Subcutaneous abdominal adipose tissue (tissue), 5 donors: ENCODE data around the gene ZNF467.

Experiments used
- H3K27ac ChIP-seq: one replicate; pipeline ENCODE4 v1.7.0; 2013; ENCODE audit warnings: low read depth, mild to moderate bottlenecking, inconsistent platforms, low read length, moderate library complexity
- H3K27me3 ChIP-seq, 5 donors: one replicate each; pipeline ENCODE4 v1.7.0; 2013; ENCODE audit warnings: low read length in 5 of 5, inconsistent platforms in 1 of 5; ENCODE audit not compliant: control insufficient read depth in 5 of 5, insufficient read depth in 4 of 5
- H3K36me3 ChIP-seq, 5 donors: one replicate each; pipeline ENCODE4 v1.7.0; 2013; ENCODE audit warnings: low read length in 5 of 5; ENCODE audit not compliant: control insufficient read depth in 5 of 5, insufficient read depth in 5 of 5
- H3K4me1 ChIP-seq, 5 donors: one replicate each; pipeline ENCODE4 v1.7.0; 2013; ENCODE audit warnings: low read length in 5 of 5, mild to moderate bottlenecking in 3 of 5, moderate library complexity in 1 of 5; ENCODE audit not compliant: control insufficient read depth in 5 of 5, insufficient read depth in 5 of 5
- H3K4me3 ChIP-seq, 5 donors: one replicate each; pipeline ENCODE4 v1.7.0; 2013; ENCODE audit warnings: low read length in 5 of 5, low read depth in 1 of 5
- H3K9ac ChIP-seq, 5 donors: one replicate each; pipeline ENCODE4 v1.7.0; 2013; ENCODE audit warnings: low read length in 5 of 5, mild to moderate bottlenecking in 4 of 5, moderate library complexity in 3 of 5
- H3K9me3 ChIP-seq, 5 donors: one replicate each; pipeline ENCODE4 v1.7.0; 2013; ENCODE audit warnings: low read length in 5 of 5; ENCODE audit not compliant: control insufficient read depth in 5 of 5
- donor health status: healthy.
- donor health status: healthy.
- donor health status: healthy.
- donor health status: healthy.
- donor health status: healthy.

The ZNF467 gene

DNA sequence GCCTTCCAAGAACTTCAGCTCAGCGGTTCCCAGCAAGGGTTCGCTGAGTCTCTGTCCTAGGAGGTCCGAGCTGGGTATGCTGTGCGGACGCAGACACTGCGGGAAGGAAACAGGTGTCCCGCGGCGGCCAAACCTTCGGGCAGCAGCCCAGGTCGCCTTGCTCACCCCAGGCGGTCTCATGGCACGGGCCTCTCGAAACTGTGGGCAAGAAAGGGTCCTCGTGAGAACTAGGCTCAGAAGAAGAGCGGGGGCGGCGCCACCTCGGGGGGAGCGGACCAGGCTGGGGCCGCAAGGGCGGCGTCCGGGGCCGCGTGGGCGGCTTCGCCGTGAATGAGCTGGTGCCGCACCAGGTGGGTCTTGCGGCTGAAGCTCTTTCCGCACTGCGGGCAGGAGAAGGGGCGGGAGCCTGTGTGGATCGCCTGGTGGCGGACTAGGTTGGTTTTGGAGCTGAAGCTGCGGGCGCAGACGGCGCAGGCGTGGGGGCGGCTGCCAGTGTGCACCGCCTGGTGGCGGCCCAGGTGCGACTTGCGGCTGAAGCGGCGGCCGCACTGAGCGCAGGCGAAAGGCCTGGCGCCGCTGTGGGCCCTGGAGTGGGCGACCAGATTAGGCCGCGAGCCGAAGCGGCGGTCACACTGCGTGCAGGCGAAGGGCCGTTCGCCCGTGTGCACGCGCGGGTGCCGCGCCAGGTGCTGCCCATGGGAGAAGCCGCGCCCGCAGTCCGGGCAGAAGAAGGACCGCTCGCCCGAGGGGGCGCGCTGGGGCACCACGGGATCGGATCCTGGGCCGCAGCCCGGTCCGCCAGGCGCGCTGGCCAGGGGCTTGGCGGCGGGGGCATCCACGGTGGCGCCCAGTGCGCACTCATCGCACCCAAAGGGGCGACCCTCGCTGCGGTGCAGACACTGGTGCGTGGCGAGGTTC, 8.6 kb downstream of the ZNF467 start:
- Histone ChIP-seq H3K27me3 (peaks cover 0 to 18% (median 5%) of the 10 kb centered on the region in 5 donors), H3K36me3 (peaks cover 0 to 37% (median 11%) of the 10 kb centered on the region in 5 donors), H3K27ac (no peak overlapping the region), H3K9me3 (no peaks in the 10 kb centered on the region), H3K4me3 (no peak overlapping the region), H3K4me1 (no peaks in the 10 kb centered on the region), H3K9ac (no peak overlapping the region)

DNA sequence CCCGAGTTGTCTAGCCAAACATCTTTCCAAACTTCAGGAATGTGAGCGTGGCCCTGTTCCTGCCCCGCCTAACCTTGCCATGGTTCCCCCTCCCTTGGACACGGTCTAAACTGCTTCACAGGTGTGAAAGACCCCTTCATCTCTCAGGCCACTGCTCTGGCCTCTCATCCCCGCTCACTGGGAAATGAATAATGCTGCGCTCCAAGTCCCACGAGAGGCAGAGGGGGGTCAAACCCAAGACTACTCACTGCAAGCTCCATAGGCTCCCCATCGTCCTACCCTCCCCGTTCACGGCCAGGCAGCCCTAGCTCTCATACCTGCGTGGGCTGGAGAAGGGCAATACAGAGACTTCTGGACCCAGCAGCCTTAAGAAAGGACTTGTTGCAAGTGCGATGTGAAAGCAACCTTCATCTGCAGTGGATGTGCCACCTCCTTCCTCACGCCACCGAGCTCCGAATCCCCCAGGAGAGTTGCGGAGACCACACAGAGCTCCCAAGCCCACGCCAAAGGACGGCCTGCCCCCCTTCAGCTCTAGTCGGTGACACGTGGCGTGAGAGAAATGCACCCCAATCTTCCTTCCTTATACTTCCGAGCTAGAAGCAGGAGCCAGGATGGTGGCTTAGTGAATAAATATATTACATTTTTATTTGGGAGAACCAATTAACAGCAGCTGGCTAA, 9.7 kb downstream of the ZNF467 start:
- Histone ChIP-seq H3K9me3 (no peaks in the 10 kb centered on the region), H3K4me1 (no peaks in the 10 kb centered on the region), H3K27me3 (peaks cover 0 to 18% (median 6%) of the 10 kb centered on the region in 5 donors), H3K27ac (no peak overlapping the region), H3K36me3 (peaks cover 0 to 30% (median 5%) of the 10 kb centered on the region in 5 donors), H3K9ac (no peak overlapping the region), H3K4me3 (no peak overlapping the region)

DNA sequence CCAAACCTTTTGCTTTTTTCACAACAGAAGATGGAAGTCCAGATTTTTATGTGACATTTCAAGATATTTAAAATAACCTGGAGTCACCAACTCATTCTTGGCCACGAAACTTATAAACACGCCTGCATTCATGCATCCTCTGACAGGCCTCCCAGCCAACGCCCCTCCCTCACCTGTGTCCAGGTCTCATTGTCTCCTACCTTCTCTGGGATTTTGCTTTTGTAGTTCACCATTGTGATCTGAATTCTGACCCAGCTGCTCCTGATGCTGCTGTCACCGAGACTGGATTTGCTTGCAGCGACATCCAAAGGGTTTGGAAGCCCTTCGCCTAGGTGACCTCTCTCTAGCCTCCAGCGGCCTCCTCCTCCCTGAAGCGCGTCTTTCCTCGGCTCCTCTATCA, 10.8 kb downstream of the ZNF467 start:
- Histone ChIP-seq H3K9ac (peak overlapping the region in 1 of 5 donors; percentile 14), H3K9me3 (no peaks in the 10 kb centered on the region), H3K4me1 (no peaks in the 10 kb centered on the region), H3K36me3 (peaks cover 0 to 20% (median 3%) of the 10 kb centered on the region in 5 donors), H3K4me3 (no peak overlapping the region), H3K27me3 (peaks cover 0 to 18% (median 6%) of the 10 kb centered on the region in 5 donors), H3K27ac (no peak overlapping the region)

DNA sequence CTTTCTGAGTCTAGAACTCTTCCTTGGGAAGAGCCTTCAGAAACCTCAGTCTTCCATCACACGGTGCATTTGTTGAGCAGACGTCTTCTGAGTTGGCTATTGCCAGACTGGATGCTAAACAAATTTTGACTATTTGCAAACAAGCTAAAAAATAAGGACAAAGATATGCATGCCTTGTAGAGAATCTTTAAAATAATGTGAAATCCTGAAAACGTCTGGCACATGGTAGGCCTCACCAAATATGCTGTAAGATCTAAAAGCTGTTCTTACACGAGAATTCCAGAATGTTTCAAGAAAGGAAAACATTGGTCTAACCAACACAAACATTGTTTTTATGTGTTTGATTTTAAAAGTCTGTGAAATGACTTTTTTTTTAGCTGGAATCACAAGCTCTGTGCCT, 11.3 kb downstream of the ZNF467 start:
- Histone ChIP-seq H3K27ac (no peak overlapping the region), H3K27me3 (peaks cover 0 to 18% (median 6%) of the 10 kb centered on the region in 5 donors), H3K4me3 (no peak overlapping the region), H3K36me3 (peaks cover 0 to 19% (median 3%) of the 10 kb centered on the region in 5 donors), H3K9me3 (no peaks in the 10 kb centered on the region), H3K4me1 (no peaks in the 10 kb centered on the region), H3K9ac (no peak overlapping the region)

DNA sequence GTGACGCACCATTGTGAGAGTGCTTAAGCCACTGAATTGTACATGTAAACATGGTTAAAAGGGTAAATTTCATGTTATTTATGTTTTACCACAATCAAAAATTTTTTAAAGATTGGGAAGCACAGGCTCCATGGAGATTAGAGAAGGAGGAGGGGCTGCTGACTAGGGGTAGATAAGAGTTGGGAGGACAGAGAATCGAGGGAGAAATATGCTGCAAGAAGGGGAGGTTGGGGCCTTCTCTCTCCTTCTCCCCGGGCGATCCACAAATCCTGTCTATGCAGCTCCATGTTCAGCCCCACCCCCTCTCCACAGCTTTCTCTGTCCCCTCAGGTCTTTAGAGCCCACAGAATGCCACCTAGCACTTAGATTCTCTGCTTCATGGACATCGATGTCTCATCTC, 12.1 kb downstream of the ZNF467 start:
- Histone ChIP-seq H3K27ac (no peak overlapping the region), H3K9me3 (no peaks in the 10 kb centered on the region), H3K36me3 (peaks cover 0 to 14% (median 3%) of the 10 kb centered on the region in 5 donors), H3K4me1 (no peaks in the 10 kb centered on the region), H3K4me3 (no peak overlapping the region), H3K9ac (no peak overlapping the region), H3K27me3 (peaks cover 0 to 17% (median 5%) of the 10 kb centered on the region in 5 donors)

DNA sequence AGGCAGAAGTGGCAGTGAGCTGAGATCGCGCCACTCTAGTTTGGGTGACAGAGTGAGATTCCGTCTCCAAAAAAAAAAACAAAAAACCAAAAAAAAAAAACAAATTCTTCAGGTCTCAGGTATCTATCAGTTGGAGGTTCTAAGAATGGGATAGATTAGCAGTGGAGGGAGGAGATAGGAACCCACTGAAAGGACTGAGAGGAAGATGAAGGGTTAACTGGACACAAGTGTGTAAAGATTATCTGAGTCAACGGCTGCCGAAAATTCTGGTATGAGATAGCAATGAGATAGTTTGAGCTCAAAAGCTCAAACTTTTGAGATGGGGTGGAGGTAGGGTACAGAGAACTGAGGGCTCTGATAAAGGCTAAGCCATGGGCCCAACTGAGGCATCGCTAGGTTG, 12.8 kb downstream of the ZNF467 start:
- H3K36me3 ChIP-seq = peaks cover 0 to 9% (median 2%) of the 10 kb centered on the region in 5 donors
- no peak overlapping the region for H3K27ac ChIP-seq
- no peak overlapping the region for H3K9ac ChIP-seq
- H3K4me3 ChIP-seq = no peak overlapping the region
- peaks cover 0 to 12% (median 5%) of the 10 kb centered on the region in 5 donors for H3K27me3 ChIP-seq
- H3K4me1 ChIP-seq = no peaks in the 10 kb centered on the region
- no peaks in the 10 kb centered on the region for H3K9me3 ChIP-seq

DNA sequence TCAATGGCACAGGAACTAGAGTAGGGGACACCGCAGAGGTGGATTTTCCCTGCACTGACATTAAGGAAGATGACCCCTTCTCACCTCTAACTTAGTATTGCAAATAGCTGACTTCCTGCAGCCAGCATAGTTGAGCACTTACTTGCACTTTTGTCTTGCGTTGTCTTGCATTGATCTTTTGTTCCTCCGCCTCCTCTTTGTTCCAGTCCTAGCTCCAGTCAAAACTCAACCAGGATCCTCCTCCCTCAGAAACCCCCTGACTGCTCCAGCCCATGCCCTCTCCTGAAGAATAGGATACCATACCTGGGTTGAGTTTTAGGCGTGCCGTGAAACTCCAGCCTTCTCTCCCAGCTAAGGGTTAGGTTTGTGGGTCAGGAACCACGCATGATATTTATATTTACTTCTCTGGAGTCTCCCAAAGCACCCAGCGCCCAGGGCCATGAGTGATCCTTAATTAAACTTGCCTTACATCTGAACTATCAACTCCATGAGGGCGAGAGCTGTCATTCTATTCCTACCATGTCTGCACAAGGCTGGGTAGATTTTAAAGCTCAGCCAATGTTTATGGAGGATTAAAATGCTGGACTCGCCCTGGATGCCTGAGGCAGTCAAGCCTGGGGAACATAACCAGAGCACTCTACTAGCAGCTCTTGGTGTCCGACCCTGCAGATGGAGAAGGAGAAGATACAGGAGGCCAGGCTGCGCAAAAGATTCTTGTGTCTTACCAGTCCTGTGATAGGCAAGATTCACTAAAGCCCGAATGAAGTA, 14.1 kb downstream of the ZNF467 start:
- peaks cover 0 to 6% (median 4%) of the 10 kb centered on the region in 5 donors for H3K27me3 ChIP-seq
- no peaks in the 10 kb centered on the region for H3K9me3 ChIP-seq
- no peak overlapping the region for H3K27ac ChIP-seq
- no peaks in the 10 kb centered on the region for H3K36me3 ChIP-seq
- H3K4me1 ChIP-seq = no peaks in the 10 kb centered on the region
- no peak overlapping the region for H3K9ac ChIP-seq
- no peak overlapping the region for H3K4me3 ChIP-seq

DNA sequence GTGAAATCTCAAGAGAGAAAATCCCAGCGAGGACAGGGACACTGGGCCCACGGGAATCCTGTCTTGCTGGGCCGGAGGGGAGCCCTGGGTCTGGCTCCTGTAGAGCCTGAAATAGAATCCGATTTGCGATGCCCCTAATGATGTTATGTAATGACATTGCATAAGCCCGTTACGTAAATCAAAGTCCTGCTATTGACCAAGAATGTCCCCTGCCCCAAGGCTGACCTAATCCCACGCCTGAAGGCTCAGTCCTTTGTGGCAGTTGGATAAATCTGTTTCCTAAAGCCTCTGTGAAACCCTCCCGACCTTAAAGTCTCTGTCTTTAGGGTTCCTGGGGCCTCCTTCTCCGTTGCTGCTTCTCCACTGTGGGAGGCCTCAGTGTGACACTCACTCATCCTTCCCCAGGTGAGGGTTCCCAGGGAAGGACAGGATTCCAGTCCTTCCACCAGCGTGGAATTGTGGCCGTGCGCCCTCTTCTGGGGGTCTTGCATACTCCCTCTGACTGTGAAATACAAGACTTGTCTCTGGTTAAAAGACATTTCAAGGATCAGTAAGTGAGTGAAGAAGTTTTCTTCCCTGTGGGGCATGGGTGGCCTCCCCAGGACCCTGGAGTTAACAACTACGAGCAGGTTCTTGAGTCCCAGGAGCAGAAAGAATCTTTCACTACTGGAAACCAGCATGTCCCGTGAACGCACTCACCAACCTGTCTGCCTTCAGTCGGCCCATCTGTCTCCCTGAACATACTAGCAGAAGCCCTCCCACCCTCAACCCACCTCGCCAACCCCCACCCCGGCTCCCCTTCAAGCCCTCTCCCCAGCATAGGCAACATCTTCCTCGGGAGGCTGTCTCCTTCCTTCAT, 19.8 kb downstream of the ZNF467 start:
- H3K9me3 ChIP-seq = no peaks in the 10 kb centered on the region
- no peak overlapping the region for H3K4me3 ChIP-seq
- H3K36me3 ChIP-seq = no peaks in the 10 kb centered on the region
- H3K9ac ChIP-seq = no peak overlapping the region
- H3K4me1 ChIP-seq = peaks cover 0 to 10% (median 3%) of the 10 kb centered on the region in 5 donors
- H3K27me3 ChIP-seq = no peaks in the 10 kb centered on the region
- no peak overlapping the region for H3K27ac ChIP-seq

DNA sequence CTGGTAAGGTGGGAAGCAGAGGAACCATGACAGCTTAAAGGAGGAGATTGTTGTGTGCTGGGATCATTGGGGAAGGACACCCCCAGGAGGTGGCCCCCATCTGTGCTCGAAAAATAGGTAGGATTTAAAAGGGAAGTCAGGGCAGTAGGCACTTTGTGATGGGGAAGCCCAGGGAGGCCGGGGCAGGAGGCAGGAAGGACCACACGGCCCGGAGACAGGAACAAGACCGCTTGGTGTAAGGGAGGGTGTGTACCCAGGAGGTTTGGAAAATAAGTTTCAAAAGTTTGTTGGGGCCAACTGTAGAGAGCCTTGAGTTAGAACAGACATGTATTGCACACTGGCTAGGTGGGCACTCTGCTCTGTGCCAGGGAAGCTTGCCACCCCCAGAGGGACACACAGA, 20.7 kb downstream of the ZNF467 start:
- Histone ChIP-seq H3K27me3 (no peaks in the 10 kb centered on the region), H3K9me3 (no peaks in the 10 kb centered on the region), H3K36me3 (no peaks in the 10 kb centered on the region), H3K4me1 (peaks cover 0 to 10% (median 3%) of the 10 kb centered on the region in 5 donors), H3K4me3 (no peak overlapping the region), H3K9ac (no peak overlapping the region), H3K27ac (no peak overlapping the region)
